HG02840 (cell line): ENCODE measurements around the gene NLGN3.
A peak's percentile ranks its signal among the peaks of the same experiment; 100 is the strongest.

Source experiments
- ATAC-seq: cut with Tn5 transposase; IDR thresholded peaks from one replicate; pipeline ENCODE4 v1.9.1; 2021; ENCODE audit warnings: mild to moderate bottlenecking, moderate library complexity, moderate number of reproducible peaks; ENCODE audit not compliant: unreplicated experiment, low FRiP score

Gene NLGN3

DNA sequence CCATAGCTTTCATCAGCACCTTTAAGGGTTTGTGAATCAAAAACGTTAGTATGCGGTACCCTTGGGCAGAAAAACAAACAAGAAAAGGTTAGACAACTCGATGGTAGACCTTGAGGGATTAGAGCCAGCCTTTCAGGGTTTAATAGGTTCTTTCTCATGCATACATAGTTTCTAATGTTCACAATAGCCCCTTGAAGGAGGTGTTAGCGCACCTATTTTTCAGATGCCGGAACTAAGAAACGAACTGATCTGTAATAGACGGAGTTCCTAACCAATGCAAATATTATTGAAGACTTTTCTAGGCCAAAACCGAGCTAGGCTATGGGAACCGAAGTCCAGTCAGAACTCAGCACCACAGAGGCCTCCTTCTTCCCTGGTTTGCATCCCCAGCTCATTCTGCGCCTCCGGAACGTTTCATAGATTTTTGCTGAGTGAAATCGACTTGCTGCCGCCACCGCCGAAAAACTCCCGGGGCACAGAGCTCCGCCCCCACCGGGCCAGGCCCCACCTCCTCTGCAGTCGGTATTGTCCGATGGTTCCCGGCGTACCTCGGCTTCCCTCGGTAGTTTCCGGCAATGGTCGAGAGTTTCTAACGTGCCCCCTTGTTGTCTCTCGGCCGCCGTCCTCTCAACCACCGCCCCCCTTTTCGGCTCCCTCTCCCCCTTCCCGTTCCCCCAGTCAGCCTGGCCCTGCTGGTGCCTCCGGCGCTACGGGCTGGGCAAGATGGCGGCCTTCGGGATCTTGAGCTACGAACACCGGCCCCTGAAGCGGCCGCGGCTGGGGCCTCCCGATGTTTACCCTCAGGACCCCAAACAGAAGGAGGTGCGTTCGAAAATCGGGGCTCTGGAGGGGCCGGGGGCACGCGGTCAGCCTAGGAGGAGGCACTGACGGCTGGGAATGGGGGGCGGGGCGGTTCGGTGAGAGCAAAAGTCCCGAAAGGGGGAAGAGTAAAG, 26.3 kb upstream of the NLGN3 start, which contains the start of gene MED12:
TSS of gene MED12 (plus strand) at position 565 of the 953 bp plus-strand sequence. CDS start at position 724, 159 bp downstream.
- peak; percentile 85 for ATAC-seq

DNA sequence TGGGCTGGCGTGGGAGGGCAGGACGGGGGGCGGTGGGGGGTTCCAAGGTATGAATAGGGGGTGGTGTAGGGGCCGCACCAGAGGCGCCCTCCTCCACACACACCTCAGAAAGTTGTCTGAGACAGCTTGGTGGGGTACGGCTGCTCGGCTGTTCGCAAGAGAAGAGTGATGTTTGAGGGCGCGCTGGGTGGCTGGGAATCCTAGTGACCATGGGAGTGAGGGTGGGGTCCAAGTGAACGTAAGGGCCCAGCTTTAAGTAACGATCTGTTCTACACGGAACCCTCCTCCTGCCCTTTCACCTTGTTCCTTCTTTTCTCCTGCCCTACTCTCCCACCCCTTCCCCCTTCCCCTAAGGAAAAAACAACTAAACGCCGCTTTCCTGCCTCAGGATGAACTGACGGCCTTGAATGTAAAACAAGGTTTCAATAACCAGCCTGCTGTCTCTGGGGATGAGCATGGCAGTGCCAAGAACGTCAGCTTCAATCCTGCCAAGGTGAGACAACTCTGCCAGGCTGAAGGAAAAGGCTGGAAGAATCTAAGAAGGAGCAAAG, 25.6 kb upstream of the NLGN3 start:
- ATAC-seq = no peak

DNA sequence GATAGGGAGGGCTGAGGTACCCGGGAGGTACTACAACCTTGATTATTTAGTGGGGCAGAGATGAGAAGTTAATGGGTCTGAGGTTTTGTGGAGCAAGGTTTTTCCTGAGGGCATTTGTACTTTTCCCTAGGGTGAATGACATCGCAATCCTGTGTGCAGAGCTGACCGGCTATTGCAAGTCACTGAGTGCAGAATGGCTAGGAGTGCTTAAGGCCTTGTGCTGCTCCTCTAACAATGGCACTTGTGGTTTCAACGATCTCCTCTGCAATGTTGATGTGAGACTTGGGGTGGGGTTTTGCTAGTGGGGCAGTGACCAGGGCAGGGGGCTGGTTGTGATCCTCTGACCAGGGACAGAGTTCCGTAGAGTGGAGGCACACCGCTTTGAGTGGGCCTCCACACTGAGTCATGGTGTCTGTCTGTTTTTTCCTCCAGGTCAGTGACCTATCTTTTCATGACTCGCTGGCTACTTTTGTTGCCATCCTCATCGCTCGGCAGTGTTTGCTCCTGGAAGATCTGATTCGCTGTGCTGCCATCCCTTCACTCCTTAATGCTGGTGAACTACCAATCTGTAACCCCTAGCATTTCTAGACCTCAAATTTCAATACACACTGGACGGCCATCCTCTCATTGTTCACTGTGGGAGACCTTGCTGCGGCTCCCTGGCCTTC, 16.3 kb upstream of the NLGN3 start:
- no peak for ATAC-seq

DNA sequence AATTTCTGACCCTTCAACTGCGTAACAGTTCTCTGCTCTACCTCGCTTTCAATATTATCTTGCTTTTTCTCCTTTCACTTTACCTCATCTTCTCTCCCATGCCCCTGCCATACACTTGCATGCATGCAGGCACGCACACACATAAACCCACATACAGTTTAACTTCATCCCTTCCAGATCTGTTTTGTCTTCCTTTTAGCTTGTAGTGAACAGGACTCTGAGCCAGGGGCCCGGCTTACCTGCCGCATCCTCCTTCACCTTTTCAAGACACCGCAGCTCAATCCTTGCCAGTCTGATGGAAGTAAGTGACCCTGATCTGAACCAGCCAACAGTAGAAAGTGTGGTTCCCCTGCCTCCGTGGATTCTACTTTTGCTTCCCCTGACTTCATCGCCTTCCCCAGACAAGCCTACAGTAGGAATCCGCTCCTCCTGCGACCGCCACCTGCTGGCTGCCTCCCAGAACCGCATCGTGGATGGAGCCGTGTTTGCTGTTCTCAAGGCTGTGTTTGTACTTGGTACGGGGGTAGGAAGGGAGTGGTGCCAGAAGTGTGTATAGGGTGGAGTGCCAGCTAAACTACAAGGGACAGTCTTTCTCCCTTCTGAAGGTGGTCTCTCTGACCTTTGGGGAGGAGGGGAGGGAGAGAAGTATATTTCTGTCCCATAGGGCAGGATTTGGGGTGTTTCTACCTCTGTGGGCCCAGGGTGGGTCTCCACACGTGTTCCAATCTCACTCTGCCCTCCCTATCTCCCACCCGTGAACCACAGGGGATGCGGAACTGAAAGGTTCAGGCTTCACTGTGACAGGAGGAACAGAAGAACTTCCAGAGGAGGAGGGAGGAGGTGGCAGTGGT, 15.5 kb upstream of the NLGN3 start:
- no peak for ATAC-seq

DNA sequence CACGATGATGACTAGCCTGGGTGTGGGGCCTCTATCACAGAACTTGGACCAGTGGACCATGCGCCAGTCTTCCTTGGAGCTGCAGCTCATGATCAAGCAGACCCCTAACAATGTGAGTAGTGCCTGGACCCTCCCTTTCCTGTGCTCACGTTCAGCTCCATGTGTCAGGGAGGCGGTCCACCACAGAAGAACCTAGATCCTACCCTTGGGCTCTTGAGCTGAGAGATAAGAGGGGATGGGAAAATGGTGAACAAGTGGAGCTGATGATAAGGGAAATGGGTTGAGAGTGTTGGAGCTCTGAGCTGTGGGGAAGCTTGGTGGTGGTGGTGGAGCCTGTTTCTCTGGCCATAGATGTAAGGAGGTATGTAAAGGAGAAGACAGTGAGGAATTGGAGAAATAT, 13.1 kb upstream of the NLGN3 start:
- ATAC-seq = no peak

DNA sequence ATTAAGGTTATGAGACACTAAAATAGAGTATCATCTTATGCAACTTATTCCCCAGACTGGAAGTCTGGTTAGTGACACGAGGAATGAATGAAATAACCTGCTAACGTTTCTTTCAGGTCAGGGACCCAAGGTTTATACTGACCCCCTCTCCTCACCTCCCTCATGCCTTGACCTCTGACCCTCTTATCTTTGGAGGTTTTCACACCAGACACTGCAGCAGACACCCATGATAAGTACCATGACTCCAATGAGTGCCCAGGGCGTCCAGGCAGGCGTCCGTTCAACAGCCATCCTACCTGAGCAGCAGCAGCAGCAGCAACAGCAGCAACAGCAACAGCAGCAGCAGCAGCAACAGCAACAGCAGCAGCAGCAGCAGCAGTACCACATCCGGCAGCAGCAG, 4.2 kb upstream of the NLGN3 start:
- no peak for ATAC-seq

DNA sequence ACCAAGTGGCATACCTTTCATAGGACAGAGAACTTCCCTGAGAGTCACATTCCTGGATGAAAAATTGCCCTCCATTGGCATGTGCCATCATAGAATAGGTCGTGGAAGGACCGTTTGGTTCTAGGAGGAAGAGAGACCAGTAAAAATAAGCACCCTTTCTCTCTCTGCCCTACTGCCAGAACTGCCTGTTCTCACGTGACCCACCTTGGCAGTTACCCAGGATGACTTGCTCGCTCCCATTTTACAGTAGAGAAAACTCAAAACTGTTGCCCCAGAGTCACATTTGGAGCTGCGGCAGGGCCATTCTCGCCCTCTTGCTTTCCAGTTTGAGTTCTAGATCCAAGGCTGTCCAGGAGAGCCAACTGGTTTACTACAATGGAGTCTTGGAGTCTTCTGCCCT, 1.1 kb upstream of the NLGN3 start:
- ATAC-seq = no peak

DNA sequence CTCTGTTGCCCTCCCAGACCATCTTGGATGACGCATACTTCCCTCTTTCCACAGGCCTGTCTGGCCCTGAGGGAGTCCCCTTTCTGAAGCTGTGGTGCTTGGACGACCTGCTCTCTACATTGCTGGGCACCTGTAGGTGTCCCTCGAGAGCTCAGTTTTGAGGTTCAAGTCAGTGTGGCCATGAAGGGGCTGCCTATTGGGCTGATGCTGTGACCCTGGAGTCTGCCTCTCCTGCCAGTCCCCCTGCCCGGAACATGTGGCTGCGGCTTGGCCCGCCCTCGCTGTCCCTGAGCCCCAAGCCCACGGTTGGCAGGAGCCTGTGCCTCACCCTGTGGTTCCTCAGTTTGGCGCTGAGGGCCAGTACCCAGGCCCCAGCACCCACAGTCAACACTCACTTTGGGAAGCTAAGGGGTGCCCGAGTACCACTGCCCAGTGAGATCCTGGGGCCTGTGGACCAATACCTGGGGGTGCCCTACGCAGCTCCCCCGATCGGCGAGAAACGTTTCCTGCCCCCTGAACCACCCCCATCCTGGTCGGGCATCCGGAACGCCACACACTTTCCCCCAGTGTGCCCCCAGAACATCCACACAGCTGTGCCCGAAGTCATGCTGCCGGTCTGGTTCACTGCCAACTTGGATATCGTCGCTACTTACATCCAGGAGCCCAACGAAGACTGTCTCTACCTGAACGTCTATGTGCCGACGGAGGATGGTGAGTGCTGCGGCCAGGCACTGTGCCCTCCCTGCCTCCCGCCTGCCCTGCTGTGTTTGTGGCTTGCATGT, 3.0 kb downstream of the NLGN3 start:
- no peak for ATAC-seq

DNA sequence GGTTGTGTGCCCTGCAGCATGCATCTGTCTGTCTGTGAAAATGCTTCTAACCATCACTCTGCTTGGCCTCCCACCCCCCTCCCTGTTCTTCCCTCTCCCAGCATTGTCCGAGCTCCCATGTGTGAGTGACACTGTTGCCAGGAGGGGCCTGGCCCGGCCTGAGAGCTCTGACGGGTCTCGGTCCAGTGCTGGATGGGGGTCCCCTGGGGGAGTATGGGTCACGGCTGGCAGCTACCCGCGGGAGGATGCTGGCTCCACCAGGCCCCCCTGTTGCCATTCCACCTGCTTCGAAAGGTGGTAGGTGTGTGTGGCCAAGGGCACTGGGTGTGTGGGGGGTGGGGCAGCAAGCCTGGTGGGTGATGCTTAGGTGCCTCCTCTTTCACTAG, 3.6 kb downstream of the NLGN3 start:
- ATAC-seq = no peak

DNA sequence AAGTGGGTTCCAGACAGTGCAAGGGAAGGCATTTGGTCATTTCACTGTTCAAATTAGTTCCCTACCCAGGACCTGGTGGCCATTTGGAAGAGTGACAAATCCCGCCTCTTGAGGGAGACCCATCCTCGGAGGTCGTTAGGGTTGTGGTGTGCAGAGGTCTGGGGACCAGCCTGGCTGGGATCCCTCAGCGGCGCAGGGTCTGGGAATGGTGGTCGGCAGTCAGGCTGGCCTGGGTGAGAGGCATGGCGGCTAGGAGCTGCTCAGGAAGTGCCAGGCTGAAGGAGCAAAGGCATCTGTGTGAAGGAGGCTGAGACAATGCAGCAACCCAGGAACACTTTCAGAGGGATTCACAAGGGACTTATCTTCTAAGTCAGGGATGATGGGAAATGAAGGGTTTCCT, 6.7 kb downstream of the NLGN3 start:
- no peak for ATAC-seq

DNA sequence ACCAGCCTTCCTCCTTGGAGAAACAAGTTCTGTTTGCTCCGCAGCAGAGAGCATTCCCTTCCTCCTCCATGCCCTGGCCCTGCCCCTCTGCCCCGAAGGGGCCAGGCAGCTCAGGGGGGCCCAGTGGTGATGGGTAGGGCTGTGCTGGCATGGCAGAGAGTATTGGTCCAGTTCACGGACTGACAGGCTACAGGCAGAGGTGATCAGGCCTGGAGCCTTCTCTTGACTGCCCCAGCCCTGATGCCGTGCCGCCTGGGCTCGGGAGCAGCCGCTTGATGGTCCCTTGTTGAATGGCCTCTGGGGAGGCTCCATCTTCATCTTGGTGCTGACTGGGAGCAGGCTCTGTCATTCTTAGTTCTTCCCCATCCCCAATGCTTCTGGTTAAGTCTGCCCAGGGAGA, 9.6 kb downstream of the NLGN3 start:
- no peak for ATAC-seq

DNA sequence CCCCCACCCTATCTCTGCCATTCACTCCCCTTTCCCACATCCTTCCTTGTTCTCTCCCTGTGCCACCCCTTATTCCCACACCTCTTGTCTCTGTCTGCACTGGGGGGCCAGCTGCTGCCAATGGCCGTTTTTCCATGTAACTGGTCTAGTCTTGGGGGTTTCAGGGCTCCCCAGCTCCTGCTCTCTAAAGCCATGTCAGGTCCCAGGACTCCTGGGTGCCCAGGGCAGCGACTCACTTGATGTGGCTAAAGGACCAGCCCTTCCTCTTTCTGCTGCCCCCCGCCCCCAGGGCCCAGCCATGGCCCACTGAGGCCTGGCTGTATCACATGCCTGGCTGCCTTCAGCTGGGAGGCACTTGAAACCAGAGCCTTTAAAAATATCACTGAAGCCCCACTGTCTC, 10.0 kb downstream of the NLGN3 start:
- ATAC-seq = no peak

DNA sequence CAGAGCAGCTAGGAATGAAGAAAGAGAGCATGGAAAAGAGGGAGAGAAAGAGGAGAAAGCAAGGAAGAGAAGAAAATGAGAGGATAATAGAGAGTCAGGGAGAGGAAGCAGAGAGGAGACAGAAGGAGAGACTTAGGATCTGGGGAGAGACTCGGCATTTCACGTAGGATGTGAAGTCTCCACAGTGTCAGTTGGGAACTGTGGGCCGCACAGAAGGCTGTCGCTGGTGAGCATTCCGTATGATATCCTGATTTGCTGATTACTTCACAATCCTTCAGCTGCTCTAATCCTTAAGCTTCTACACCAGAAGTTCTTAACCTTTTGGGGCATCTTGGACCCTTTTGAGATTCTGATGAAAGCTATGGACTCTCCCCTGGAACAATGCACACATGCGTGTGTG, 14.0 kb downstream of the NLGN3 start:
- no peak for ATAC-seq

DNA sequence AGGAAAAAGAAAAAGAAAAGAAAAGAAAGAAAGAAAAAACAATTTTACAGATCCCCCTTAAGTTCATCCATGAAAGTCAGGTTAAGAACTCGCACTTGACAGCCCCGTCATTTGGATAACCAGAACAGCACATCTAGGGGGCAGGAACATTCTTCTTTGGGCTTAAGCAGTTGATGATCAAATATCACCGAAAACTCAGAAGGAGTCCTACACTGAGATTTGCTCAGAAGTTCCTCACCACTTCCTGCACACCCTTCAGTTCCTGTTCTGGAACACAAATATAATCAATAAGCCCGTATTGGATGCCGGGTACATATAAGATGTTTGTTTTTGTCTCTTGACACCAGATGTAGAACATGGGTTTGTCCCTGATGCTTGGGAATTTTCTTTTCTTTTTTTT, 14.7 kb downstream of the NLGN3 start:
- ATAC-seq = no peak

DNA sequence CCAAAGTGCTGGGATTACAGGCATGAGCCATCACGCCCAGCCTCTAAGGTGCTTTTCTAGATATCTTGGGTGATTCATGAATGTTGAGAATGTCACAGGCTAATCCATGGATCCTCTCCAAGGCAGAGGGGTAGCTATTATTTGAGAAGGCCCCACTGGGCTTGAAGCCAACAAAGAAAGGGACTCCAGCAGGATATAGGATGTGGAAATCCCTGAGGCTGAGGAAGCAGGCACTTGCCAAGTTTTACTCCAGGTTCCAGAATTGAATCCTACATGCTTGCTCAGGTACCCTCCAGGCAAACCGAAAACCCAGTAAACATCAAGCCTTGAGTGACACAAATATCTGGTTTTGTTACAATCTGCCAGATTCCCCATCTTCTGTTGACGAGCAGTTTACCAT, 15.8 kb downstream of the NLGN3 start:
- no peak for ATAC-seq

DNA sequence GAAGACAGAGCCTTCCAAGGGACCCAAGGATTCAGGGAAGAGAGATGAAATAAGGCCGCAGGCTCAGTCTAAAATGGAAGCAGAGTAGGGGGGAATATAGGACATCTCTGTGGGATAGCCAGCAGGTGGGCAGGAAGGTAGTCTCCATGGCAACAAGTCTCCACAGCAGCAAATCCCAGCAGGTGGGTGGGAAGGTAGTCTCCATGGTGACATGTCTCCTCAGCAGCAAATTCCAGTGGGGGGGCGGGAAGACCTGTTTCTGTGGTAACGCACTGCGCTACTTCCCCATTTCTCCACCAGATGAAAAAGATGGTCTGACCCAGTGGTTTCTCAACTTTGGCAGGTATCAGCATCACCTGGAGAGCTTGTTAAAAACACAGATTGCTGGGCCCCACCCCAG, 18.3 kb downstream of the NLGN3 start:
- no peak for ATAC-seq

DNA sequence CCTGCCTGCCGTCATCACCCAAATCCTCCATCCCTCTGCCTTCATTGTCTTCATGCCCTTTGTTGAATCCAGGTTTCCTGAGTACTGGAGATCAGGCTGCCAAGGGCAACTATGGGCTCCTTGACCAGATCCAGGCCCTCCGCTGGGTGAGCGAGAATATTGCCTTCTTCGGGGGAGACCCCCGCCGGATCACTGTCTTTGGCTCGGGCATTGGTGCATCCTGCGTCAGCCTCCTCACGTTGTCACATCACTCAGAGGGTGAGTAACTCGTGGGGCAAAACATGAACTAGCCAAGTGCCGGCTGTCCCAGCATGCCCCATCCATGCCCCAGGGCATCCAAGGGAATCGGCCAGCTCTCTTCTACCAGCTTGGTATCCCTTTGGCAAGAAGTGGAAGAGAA, 19.4 kb downstream of the NLGN3 start:
- ATAC-seq = no peak

DNA sequence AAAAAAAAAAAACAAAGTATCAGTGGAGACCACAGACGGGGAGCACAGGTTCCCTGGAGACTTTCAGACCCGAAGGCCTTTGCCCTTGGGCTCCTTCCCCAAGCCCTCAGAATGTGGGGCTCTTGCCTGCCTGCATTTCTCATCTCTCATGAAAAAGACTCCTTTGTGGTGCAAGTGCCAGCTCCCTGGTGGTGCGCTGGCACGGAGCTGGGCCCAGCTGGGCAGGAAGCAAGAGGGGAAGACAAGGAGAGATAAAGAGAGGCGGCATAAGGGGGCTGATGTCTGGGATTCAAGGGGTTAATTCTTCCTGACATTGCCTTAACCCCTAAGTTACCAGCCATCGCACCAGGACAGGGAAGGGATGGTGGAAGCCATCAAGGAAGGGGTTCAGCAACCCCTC, 21.8 kb downstream of the NLGN3 start:
- no peak for ATAC-seq

DNA sequence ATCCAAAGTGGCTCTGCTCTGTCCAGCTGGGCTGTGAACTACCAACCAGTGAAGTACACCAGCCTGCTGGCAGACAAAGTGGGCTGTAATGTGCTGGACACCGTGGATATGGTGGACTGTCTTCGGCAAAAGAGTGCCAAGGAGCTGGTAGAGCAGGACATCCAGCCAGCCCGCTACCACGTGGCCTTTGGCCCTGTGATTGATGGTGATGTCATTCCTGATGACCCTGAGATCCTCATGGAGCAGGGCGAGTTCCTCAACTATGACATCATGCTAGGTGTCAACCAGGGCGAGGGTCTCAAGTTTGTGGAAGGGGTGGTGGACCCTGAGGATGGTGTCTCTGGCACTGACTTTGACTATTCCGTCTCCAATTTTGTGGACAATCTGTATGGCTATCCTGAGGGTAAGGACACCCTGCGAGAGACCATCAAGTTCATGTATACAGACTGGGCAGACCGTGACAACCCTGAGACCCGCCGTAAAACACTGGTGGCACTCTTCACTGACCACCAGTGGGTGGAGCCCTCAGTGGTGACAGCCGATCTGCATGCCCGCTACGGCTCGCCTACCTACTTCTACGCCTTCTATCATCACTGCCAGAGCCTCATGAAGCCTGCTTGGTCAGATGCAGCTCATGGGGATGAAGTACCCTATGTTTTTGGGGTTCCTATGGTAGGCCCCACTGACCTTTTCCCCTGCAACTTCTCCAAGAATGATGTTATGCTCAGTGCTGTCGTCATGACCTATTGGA, 22.6 kb downstream of the NLGN3 start:
- ATAC-seq = no peak
